ENCODE data around the gene ADGRG3.

ADGRG3 gene

DNA sequence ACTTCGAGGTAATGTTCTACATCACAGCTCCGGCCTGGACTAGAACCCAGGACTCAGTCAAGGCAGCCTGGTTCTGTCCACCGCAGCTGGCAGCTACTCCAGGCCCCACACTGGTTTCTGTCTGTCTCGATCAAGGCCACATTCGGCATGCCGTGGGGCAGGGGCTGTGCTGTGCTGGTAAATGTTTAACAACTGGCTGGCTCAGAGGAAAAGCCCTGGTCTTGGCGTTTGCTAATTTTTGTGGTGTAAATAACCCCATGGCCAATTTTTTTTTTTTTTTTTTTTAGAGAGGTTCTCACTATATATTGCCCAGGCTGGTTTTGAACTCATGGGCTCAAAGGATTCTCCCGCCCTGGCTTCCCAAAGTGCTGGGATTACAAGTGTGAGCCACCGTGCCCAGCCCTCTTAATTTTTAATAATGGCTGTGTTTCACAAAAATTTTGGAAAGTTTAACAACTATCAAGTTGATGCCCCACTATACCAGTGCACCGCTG, 26.2 kb downstream of the ADGRG3 start:
- no peak for TF ChIP-seq ZNF274 (IDR thresholded peaks at IDR 0.05; ENCODE audit: low read depth, low read length)
- H3K4me3 ChIP-seq (ENCODE audit: low read length): no peak overlapping the region

- TF ChIP-seq ZNF274 (IDR thresholded peaks at IDR 0.05; ENCODE audit: low read depth, low read length): no peak
- H3K4me3 ChIP-seq (ENCODE audit: low read length): no peak within 1 kb of the TSS
Observed at GRCh38 chr16:57694725-57695679, 26.9 kb downstream of the ADGRG3 start, which contains the start of gene DRC7. DRC7 (plus strand) TSS chr16:57694806; CDS start chr16:57697950, 3,144 bp downstream.

- no peak for TF ChIP-seq ZNF274 (IDR thresholded peaks at IDR 0.05; ENCODE audit: low read depth, low read length)
- no peak overlapping the region for H3K4me3 ChIP-seq (ENCODE audit: low read length)
Observed at GRCh38 chr16:57695680-57696069, 27.6 kb downstream of the ADGRG3 start.

- H3K4me3 ChIP-seq (ENCODE audit: low read length): no peak overlapping the region
Observed at GRCh38 chr16:57696240-57696639, 28.1 kb downstream of the ADGRG3 start.

DNA sequence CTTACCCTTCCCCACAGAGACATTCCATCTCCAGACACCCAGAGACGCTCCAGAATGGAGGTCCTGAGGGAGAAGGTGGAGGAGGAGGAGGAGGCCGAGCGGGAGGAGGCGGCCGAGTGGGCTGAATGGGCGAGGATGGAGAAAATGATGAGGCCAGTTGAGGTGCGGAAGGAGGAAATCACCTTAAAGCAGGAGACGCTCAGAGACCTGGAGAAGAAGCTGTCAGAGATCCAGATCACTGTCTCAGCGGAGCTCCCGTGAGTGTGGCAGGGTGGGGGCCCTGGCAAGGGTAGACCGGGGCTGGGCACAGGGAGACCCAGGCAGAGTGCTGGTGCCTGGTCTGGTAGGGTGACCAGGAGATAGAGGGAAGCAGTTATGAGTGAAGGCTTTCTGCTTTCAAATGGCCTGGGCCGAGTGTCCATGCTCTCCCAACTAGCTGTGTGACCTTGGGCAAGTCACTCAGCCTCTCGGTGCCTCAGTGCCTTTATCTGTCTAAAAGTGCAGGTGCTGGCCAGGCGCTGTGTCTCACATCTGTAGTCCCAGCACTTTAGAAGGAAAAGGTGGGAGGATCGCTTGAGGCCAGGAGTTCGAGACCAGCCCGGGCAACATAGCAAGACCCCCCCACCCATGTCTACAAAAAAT, 29.9 kb downstream of the ADGRG3 start:
- no peak overlapping the region for H3K4me3 ChIP-seq (ENCODE audit: low read length)
- TF ChIP-seq ZNF274 (IDR thresholded peaks at IDR 0.05; ENCODE audit: low read depth, low read length): no peak

More at GRCh38 chr16:57696240-57696639, 28.1 kb downstream of the ADGRG3 start:
- TF ChIP-seq ZNF274 (IDR thresholded peaks at IDR 0.05; ENCODE audit: low read depth, low read length): no peak

GRCh38 chr16:57698812-57699405, 30.8 kb downstream of the ADGRG3 start:
- H3K4me3 ChIP-seq (ENCODE audit: low read length): no peak overlapping the region
- TF ChIP-seq ZNF274 (IDR thresholded peaks at IDR 0.05; ENCODE audit: low read depth, low read length): no peak

DNA sequence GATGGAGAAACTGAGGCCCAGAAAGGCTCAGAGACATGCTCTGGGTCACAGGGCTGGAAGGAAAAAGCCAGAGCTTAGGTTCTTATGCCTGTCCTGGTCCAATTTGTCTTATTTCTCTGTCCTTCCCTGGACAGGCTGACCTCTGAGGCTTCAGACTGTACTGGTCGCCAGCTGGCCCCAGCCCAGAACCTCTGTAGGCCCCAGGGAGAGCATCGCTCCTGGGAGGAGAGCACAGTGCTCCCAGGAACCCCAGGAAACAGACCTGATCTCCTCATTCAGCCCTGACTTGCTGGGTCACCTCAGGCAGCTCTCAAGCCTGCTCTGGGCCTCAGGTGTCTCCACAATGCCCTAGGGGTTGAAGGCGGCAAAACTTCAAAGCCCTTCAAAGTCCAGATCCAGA, 31.4 kb downstream of the ADGRG3 start:
- H3K4me3 ChIP-seq (ENCODE audit: low read length): no peak overlapping the region
- TF ChIP-seq ZNF274 (IDR thresholded peaks at IDR 0.05; ENCODE audit: low read depth, low read length): no peak

DNA sequence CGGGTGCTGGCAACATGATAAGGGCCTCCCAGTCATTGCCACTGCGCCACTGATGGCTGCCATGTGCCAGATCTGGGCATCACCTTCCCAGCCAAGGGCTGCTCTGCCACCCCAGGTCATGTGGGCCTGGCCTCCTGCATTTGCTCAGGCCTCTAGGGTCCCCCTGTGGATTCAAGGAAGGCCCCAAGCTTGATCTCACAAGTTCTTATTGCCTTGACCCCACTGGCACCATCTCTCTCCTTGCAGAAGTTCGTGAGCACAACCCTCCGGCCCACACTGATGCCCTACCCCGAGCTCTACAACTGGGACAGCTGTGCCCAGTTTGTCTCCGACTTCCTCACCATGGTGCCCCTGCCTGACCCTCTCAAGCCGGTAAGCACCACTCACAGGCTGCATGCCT, 31.8 kb downstream of the ADGRG3 start:
- H3K4me3 ChIP-seq (ENCODE audit: low read length): no peak overlapping the region
- TF ChIP-seq ZNF274 (IDR thresholded peaks at IDR 0.05; ENCODE audit: low read depth, low read length): no peak

DNA sequence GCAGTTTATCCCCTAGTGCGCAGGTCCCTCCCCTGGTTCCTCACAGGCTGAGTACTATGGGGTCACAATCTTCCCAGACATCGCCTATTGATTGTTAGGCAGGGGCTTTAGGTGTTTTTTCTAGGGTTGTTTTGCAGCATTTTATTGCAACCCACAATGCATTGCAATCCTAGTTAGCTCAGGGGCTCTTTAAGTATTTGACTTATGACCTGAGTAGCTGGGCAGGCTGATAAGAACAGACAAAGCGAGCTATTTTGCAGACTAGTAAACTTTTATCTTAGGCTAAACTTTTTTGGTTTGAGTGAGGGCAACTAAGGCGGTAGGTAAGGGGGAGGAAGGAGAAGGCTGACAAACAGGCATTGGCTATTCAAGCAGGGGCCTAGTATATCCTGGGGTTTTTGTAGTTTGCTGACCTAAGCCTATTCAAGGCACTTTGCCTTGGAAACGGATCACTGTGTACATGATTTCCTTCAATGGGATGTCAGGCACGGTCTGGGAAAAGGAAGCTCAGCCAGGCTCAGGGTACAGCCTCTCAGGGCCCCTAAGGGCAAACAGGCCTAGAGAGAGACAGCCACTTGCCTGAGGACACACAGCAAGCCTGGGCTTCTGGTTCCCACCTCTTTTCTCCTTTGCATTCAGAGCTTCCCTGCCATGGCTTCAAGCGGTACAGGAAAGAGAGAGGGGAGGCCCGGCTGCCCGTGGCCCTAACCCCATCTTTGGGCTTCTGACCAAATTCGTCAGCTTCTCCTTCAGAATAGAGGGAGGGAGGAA, 32.9 kb downstream of the ADGRG3 start:
- no peak overlapping the region for H3K4me3 ChIP-seq (ENCODE audit: low read length)
- TF ChIP-seq ZNF274 (IDR thresholded peaks at IDR 0.05; ENCODE audit: low read depth, low read length): no peak

- TF ChIP-seq ZNF274 (IDR thresholded peaks at IDR 0.05; ENCODE audit: low read depth, low read length): no peak
- H3K4me3 ChIP-seq (ENCODE audit: low read length): no peak overlapping the region
Observed at GRCh38 chr16:57701759-57702371, 33.8 kb downstream of the ADGRG3 start.

GRCh38 chr16:57703416-57704010, 35.4 kb downstream of the ADGRG3 start:
- H3K4me3 ChIP-seq (ENCODE audit: low read length): no peak overlapping the region
- no peak for TF ChIP-seq ZNF274 (IDR thresholded peaks at IDR 0.05; ENCODE audit: low read depth, low read length)

DNA sequence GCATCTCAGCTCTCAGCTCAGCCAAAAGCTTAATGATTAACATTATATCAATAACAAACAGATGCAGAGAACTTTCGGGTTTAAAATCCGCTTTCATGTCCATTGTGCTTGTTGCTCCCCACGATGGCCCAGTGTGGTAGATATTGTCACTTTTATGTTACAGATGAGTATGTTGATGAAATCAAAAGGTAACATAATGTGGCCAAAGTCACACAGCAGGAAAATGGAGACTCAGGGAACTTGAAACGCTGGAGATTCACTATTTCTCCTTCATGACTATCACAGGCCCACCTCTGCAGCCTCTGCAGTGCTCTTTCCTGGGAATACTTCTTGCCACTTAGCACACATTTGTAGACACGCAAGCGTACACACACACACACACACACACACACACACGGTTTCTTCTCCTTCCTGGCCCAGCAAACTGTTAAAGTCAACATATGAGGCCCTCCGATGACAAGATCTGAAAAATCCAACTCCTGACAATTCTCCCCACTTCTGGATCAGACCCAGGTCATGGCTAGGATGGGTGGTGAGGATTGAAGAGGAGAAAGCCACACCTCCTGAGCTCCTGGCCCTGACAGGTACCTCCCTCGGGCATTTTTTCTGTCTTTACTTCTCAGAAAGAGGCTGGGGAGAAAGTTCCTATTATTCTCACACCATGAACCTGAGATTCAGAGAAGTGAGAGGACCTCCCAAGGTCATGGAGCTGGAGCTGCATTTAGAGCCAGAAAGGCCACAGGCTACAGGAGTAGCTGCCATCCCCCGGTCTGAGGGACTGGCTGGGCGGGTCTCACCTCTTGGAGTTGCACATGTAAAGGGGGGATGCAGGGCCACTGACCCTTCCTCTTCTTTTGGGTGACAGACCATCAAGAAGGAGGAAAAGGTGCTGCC, 36.2 kb downstream of the ADGRG3 start:
- no peak for TF ChIP-seq ZNF274 (IDR thresholded peaks at IDR 0.05; ENCODE audit: low read depth, low read length)

More for the DNA sequence above, 36.2 kb downstream of the ADGRG3 start:
- no peak overlapping the region for H3K4me3 ChIP-seq (ENCODE audit: low read length)
